Fibroblast of lung (primary cell): ENCODE measurements around the gene MYO1G. TPM values are rescaled to one million over a fixed set of nuclear protein-coding genes. Genes with fewer than 3 reads are reported as not detected.

ENCODE experiments used
- DNase-seq, 2 donors: peaks; one replicate each; pipeline versions ENCODE4 v3.0.0 to v3.0.0-alpha.2; 2010; ENCODE audit warnings: low read depth in 2 of 2
- H2AFZ ChIP-seq: 2 replicates; pipeline ENCODE4 v1.5.1; 2012; ENCODE audit warnings: low read length, control low read depth, inconsistent platforms
- H3K27ac ChIP-seq: 2 replicates; pipeline ENCODE4 v1.5.1; 2011; ENCODE audit warnings: low read length, control low read depth; ENCODE audit not compliant: insufficient read depth
- H3K27me3 ChIP-seq: 2 replicates; pipeline ENCODE4 v1.5.1; 2011; ENCODE audit warnings: mild to moderate bottlenecking, low read length; ENCODE audit not compliant: control insufficient read depth, insufficient read depth
- H3K36me3 ChIP-seq: 2 replicates; pipeline ENCODE4 v1.5.1; 2011; ENCODE audit warnings: low read length; ENCODE audit not compliant: control insufficient read depth, insufficient read depth
- H3K4me1 ChIP-seq: 2 replicates; pipeline ENCODE4 v1.5.1; 2011; ENCODE audit warnings: low read length; ENCODE audit not compliant: control insufficient read depth, insufficient read depth; ENCODE audit errors: extremely low read depth
- H3K4me2 ChIP-seq: 2 replicates; pipeline ENCODE4 v1.5.1; 2011; ENCODE audit warnings: low read length, control low read depth; ENCODE audit not compliant: insufficient read depth; ENCODE audit errors: extremely low read depth
- H3K4me3 ChIP-seq, 4 experiments: fragments of 200-600 bp in 1 of 4; sonication (generic) in 1 of 4; replicated peaks in 1 of 4; 2 replicates each; pipeline ENCODE4 v1.5.1; 2011 to 2016; ENCODE audit warnings: low read length in 4 of 4, low read depth in 3 of 4, mild to moderate bottlenecking in 3 of 4, control low read depth in 2 of 4, inconsistent platforms in 1 of 4, mixed read lengths in 1 of 4; ENCODE audit not compliant: insufficient read depth in 1 of 4; ENCODE audit errors: control extremely low read depth in 1 of 4
- H3K79me2 ChIP-seq: 2 replicates; pipeline ENCODE4 v1.5.1; 2012; ENCODE audit warnings: mild to moderate bottlenecking, low read length, inconsistent platforms; ENCODE audit not compliant: control insufficient read depth, insufficient read depth
- H3K9ac ChIP-seq: 2 replicates; pipeline ENCODE4 v1.5.1; 2011; ENCODE audit warnings: mild to moderate bottlenecking, low read length, control low read depth; ENCODE audit not compliant: insufficient read depth
- H3K9me3 ChIP-seq: 2 replicates; pipeline ENCODE4 v1.5.1; 2012; ENCODE audit warnings: low read depth, low read length; ENCODE audit not compliant: control insufficient read depth, insufficient read depth
- H4K20me1 ChIP-seq: 2 replicates; pipeline ENCODE4 v1.5.1; 2011; ENCODE audit warnings: low read length; ENCODE audit not compliant: control insufficient read depth, insufficient read depth; ENCODE audit errors: extremely low read depth
- CTCF ChIP-seq, 2 donors: IDR thresholded peaks in 1 of 2; conservative IDR thresholded peaks in 1 of 2; 1 replicate in 1 of 2; 2 replicates in 1 of 2; pipeline ENCODE4 v1.5.1; 2011 to 2012; ENCODE audit warnings: low read length in 2 of 2, control low read depth in 1 of 2, inconsistent platforms in 1 of 2, low read depth in 1 of 2, mild to moderate bottlenecking in 1 of 2
- EZH2 ChIP-seq: IDR thresholded peaks from 2 replicates; pipeline ENCODE4 v1.5.1; 2012; ENCODE audit warnings: low read length, control low read depth, mild to moderate bottlenecking; ENCODE audit errors: missing control alignments
- polyA plus RNA-seq, 2 donors: library from polyadenylated mRNA; depleted of rRNA in 1 of 2; stranded (reverse) in 1 of 2; unstranded in 1 of 2; fragments of >200 nt; gene quantifications; 2 replicates each; pipeline ENCODE4 v1.2.1, GENCODE V29; 2011 to 2012; ENCODE audit warnings: missing spikeins in 1 of 2
- total RNA-seq: library from RNA; depleted of rRNA; stranded (reverse); fragments of >200 nt; gene quantifications from 2 replicates; pipeline ENCODE4 v1.2.1, GENCODE V29; 2014

MYO1G gene
- total and polyA plus RNA-seq, 2 donors (not counting 1 experiment from before 2014, with no cell fraction given), result under 0.01 to 0.10 TPM

- Histone ChIP-seq H3K4me1 (peaks cover 8% of the 10 kb centered on the region), H3K9ac (no peak overlapping the region), H3K4me3 (no peak overlapping the region), H3K4me2 (no peak overlapping the region), H3K27ac (no peak overlapping the region), H3K27me3 (peaks cover 2% of the 10 kb centered on the region), H4K20me1 (no peaks in the 10 kb centered on the region), H3K79me2 (no peaks in the 10 kb centered on the region), H2AFZ (no peak overlapping the region), H3K36me3 (peaks cover 2% of the 10 kb centered on the region), H3K9me3 (no peaks in the 10 kb centered on the region)
- no peak for DNase-seq
- TF ChIP-seq EZH2, result no peak
- TF ChIP-seq CTCF (conservative IDR thresholded peaks at IDR 0.05 in 1 of 2, IDR thresholded peaks at IDR 0.05 in 1 of 2; ENCODE audit: low read depth in 1 of 2, low read length in 2 of 2), result no peak
Measured at GRCh38 chr7:44976040-44976745, 2.6 kb downstream of the MYO1G start.

DNA sequence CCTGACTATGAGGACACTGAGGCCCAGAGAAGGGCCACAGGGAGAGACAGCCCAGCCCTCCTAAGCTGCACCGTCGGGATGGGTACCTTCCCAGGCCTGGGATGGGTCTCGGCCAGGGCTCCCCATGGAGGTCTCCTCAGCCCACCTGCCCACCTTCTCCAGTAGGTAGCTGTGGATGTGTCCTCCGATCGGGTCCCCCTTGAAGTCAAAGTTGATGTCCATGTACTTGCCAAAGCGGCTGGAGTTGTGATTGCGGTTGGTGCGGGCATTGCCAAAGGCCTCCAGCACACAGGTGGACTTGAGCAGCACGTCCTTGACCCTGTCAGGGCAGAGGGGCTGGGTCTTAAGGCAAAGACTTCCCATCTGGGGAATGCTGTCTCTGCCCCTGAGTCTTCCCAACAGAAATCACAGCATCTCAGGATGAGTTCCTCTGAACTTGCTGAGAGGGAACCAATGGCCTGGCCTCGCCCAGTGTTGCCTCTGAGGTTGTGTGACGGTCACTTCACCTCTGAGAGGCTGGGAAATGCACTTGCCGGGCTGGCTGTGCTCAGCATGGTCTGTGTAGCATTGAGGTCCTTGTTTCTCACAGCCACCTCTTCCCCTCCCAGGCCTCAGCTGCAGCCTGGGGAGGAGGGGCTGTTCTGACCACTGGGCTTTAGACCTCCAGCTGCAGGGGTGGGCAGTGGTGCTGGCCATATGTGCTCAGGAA lies 3.3 kb downstream of the MYO1G start:
- H3K9me3 ChIP-seq, result no peaks in the 10 kb centered on the region
- peaks cover 6% of the 10 kb centered on the region for H3K4me1 ChIP-seq
- H3K4me3 ChIP-seq, result no peak overlapping the region
- DNase-seq, result no peak
- peaks cover 2% of the 10 kb centered on the region for H3K36me3 ChIP-seq
- no peak overlapping the region for H3K9ac ChIP-seq
- TF ChIP-seq EZH2 (no peak), CTCF (conservative IDR thresholded peaks at IDR 0.05 in 1 of 2, IDR thresholded peaks at IDR 0.05 in 1 of 2; ENCODE audit: low read depth in 1 of 2, low read length in 2 of 2) (no peak)
- H3K27ac ChIP-seq, result no peak overlapping the region
- H2AFZ ChIP-seq, result no peak overlapping the region
- peaks cover 3% of the 10 kb centered on the region for H3K27me3 ChIP-seq
- H4K20me1 ChIP-seq, result no peaks in the 10 kb centered on the region
- no peaks in the 10 kb centered on the region for H3K79me2 ChIP-seq
- H3K4me2 ChIP-seq, result no peak overlapping the region

DNA sequence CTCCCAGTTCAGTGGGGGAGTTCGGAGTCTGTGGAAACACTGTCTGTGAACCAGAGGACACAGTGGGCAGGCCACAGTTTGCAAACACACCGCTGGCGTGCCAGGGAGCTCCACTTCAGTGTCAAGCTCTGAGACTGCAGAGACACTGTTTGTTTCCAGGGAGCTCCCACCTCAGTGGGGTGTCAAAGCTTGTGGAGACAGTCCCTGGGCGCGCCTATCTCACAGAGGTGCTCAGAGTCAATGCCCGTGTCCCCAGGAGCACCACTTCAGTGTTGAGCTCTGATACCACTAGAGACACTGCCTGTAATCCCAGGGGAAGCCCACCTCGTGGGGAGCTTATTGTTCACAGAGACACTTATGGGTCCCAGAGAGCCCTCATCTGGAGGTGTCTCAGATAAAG lies 4.3 kb downstream of the MYO1G start:
- no peak overlapping the region for H3K27ac ChIP-seq
- H3K4me3 ChIP-seq, result no peak overlapping the region
- no peaks in the 10 kb centered on the region for H3K9me3 ChIP-seq
- H3K4me2 ChIP-seq, result no peak overlapping the region
- no peaks in the 10 kb centered on the region for H3K79me2 ChIP-seq
- H3K4me1 ChIP-seq, result peaks cover 3% of the 10 kb centered on the region
- no peaks in the 10 kb centered on the region for H4K20me1 ChIP-seq
- H3K36me3 ChIP-seq, result peaks cover 2% of the 10 kb centered on the region
- no peak overlapping the region for H3K9ac ChIP-seq
- no peak for DNase-seq
- TF ChIP-seq CTCF (conservative IDR thresholded peaks at IDR 0.05 in 1 of 2, IDR thresholded peaks at IDR 0.05 in 1 of 2; ENCODE audit: low read depth in 1 of 2, low read length in 2 of 2), result no peak
- no peak for TF ChIP-seq EZH2
- no peak overlapping the region for H2AFZ ChIP-seq
- peaks cover 3% of the 10 kb centered on the region for H3K27me3 ChIP-seq
